OCI-LY1 (cell line): ENCODE results near the gene KLHL25.

Experiments
- EZH2 ChIP-seq: fragments of 200-600 bp; sonication (generic), shearing (Covaris generic); IDR thresholded peaks from 2 replicates; pipeline ENCODE4 v1.8.0; 2017; ENCODE audit warnings: borderline replicate concordance, mixed run types, mild to moderate bottlenecking, antibody characterized with exemption, low read length, moderate library complexity, mixed read lengths
- TF ChIP-seq, protein P1 (sequence below): fragments of 200-600 bp; sonication (generic), shearing (Covaris generic); IDR thresholded peaks from 2 replicates; pipeline ENCODE4 v1.5.1; 2017; ENCODE audit warnings: mild to moderate bottlenecking, antibody characterized with exemption, low read length, moderate library complexity, mixed read lengths

DNA sequence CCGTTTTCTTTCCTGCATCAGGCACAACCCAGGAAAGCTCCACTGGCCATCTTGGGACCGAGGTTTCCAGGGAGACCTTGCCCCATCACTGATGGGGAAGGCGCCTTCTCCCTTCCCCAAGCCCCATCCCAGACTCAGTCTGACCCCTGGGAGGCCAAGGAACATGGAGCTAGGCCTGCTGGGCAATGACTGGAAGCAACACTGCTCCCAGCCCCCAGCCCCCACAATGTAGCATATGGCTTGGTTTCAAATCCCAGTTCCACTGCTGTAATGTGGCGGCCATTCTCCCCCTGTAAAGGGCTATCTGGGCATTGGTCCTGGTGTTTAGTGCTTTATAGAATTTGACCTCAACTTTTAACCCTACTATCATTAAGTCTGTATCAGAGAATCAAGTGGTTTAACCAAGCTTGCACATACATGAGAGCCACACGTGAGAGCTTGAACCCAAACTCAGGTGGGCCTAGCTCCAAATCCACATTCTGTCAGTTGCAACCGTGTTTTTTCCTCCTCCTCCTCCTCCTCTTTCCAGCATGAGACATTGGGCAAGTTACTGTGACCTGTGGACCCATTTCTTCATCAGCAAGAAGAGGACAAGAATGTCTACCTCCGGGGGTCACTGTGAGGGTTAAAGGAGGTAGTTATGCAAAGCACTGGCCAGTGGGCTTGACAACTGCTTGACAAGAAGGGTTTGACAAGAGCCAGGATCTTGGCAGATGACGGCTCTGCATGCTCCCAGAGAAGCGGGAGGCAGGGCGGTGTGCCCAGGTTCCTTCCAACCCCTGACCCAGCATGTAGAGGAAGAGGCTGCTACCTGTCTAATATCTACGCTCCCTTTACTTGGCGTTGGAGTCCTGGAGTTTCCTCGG, 37.4 kb downstream of the KLHL25 start:
- TF ChIP-seq, protein P1, sequence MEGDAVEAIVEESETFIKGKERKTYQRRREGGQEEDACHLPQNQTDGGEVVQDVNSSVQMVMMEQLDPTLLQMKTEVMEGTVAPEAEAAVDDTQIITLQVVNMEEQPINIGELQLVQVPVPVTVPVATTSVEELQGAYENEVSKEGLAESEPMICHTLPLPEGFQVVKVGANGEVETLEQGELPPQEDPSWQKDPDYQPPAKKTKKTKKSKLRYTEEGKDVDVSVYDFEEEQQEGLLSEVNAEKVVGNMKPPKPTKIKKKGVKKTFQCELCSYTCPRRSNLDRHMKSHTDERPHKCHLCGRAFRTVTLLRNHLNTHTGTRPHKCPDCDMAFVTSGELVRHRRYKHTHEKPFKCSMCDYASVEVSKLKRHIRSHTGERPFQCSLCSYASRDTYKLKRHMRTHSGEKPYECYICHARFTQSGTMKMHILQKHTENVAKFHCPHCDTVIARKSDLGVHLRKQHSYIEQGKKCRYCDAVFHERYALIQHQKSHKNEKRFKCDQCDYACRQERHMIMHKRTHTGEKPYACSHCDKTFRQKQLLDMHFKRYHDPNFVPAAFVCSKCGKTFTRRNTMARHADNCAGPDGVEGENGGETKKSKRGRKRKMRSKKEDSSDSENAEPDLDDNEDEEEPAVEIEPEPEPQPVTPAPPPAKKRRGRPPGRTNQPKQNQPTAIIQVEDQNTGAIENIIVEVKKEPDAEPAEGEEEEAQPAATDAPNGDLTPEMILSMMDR = no peak
- no peak for TF ChIP-seq EZH2
